GM18907 (cell line): ENCODE data around the gene ARHGEF6.
A peak's percentile ranks its signal among the peaks of the same experiment; 100 is the strongest.
"Not testable (repeated sequence)": the region's sequence is repeated elsewhere in the genome, so short reads cannot be mapped to it uniquely, and the experiment has no call there.

Source experiments
- ATAC-seq: cut with Tn5 transposase; IDR thresholded peaks from one replicate; pipeline ENCODE4 v1.9.1; 2021; ENCODE audit warnings: mild to moderate bottlenecking, moderate library complexity; ENCODE audit not compliant: unreplicated experiment

ARHGEF6 gene

DNA sequence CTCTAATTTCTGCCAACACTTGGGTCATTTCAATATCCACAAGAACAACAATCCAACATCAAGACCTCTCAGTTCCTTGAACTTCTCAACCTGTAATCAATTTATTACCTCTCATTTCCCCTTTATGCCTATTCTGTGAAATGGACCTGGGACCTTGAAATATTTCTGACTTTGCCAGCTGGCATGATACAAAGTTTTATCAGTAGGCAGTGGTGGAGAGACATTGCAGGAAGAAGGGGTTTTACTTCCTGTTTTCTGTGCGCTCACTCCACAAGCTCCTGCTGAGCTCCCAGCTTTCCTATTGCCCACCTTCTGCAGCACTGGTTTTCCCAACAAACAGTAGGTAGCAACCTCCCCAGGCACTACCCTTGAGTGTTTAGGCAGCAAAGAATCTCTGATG is 3.5 kb upstream of the ARHGEF6 start:
- no peak for ATAC-seq

DNA sequence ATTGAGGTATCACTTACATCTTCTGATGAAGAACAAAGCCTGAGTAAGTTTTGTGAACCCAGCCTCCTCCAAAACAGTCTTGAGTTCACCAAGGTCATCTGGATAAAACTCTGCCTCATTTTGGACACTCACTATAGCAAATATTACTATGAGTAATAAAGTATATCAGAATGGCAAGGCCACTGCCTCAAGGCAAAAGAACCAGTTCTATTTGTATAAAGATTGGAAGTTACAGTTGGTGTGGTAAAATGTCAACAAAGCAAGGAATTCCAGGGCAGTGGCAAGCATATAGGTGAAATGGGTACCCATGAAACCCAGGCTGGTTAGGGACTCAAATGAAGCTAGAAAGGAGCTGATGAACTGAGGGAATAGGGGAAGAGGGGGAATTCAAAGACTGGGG is 2.4 kb upstream of the ARHGEF6 start:
- no peak for ATAC-seq

DNA sequence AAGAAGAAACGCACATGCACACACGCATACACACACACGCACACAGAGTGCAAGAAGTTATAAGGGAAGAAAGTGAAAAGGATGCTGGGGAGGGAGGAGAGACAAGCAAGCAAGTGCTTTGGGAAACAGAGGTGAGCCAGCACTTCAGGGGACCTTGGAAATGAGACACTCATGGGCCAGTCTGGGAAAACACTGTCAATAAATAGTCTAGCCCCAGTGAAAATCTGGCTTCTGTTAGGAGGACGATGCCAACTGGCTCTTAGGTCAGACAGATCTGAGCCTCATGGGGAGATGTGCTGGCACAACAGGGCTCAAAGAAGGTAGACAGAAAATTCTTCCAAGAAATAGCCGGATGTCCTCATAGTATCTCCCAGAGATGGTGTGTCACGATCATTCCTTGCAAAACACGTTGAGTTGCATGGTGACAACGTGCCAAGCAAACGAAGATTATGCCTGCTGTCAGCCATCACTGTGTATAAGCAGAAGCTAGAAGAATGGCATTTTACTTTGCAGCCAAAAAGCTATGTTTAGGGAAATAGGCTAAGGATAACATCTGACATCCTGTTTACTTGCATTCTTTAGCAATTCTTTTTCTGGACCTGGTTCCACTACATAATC is 557 bp upstream of the ARHGEF6 start:
- no peak for ATAC-seq

DNA sequence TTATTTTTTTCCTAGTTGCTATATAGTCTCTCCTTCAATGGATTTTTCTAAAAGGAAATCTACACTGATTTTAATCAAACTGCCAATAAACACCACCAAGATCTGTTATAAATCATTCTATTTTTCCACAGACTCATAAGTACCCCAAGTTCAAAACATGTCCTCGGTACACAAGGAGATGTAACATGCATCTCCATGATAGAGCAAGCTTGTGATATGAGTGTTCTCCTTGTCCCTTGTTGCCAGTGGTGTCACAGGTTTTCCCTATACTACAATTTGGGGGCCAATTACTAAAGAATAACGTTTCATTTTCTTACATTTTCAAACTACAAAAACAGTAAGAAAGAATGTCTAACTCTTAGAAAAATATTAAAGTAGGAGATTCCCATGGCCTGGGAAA is 491 bp downstream of the ARHGEF6 start:
- ATAC-seq = no peak

DNA sequence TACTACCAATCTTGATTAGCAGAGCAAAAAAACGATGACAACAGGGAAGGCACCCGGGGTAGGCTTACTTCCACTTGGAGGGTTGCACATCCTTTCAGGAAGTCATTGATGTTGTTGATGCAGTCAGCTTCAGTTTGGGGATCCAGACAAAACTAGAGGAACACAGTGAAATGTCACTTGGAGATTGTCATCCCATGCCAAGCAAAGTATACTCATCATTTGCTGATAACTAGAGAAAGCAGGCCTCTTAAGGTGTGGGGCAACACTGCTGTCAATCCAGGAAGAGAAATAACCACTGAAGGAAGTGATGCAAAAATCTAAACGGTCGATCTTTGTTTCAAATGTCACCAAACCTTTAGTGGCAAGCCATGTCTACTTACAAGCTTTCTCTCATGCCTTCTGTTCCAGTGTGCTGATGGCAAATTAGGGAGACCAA is 1.4 kb downstream of the ARHGEF6 start:
- ATAC-seq = peak; percentile 43

DNA sequence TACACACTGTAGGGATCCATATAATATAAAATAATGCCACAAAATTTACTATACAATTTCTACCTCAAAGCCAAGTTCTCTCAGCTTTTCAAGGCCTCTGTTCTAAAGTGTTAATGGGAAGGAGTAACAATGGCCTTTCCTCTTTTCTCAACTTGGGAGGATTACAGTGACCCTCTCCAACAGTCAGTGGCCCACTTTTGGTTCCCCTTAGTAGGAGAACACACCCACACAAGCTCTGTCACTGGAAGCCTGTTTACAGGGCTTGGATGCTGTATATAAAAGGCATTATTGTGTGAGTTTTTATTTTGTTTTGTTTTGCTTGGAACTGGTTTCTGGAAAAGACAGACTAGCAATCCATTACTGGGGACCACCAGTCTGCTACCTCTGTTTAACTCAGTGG is 1.8 kb downstream of the ARHGEF6 start:
- no peak for ATAC-seq

DNA sequence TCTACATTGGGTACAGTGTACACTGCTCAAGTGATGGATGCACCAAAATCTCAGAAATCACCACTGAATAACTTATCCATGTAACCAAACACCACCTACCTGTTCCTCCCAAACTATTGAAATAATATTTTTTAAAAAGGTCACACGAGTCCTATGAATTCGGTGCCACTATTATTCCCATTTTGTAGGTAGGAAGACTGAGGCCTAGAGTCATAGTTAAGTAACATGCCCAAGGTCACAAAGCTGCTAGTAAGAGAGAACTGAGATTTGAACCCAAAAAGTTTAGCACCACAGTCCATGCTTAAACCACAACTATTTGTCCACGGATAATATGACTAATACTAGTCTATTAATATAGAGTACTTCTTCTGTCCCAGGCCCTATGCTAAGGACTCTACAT is 2.7 kb downstream of the ARHGEF6 start:
- ATAC-seq = no peak

DNA sequence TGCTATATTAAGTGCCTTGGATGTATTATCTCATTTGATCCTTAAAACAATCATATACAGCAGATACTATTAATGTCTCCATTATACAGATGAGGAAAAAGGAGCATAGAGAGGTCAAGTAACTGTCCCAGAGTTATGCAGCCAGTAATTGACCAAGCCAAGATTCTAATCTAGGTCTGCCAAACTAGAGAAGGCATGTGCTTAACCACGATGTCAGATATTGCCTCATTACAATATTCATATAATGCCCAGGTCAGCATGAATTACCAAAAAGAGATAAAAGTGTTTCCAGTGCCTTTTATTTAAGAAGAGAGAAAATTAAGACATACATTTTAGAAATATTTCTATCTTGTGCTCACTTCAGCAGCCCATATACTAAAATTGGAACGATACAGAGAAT is 7.1 kb downstream of the ARHGEF6 start:
- ATAC-seq = no peak

DNA sequence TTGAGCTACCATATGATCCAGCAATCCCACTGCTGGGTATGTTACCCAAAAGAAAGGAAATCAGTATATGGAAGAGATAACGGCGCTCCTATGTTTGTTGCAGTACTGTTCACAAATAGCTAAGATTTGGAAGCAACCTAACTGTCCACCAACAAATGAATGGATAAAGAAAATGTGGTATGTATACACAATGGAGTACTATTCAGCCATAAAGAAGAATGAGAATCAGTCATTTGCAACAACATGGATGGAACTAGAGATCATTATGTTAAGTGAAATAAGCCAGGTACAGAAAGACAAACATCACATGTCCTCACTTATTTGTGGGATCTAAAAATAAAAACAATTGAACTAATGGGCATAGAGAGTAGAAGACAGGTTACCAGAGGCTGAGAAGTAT is 8.9 kb downstream of the ARHGEF6 start:
- not testable (repeated sequence) for ATAC-seq

DNA sequence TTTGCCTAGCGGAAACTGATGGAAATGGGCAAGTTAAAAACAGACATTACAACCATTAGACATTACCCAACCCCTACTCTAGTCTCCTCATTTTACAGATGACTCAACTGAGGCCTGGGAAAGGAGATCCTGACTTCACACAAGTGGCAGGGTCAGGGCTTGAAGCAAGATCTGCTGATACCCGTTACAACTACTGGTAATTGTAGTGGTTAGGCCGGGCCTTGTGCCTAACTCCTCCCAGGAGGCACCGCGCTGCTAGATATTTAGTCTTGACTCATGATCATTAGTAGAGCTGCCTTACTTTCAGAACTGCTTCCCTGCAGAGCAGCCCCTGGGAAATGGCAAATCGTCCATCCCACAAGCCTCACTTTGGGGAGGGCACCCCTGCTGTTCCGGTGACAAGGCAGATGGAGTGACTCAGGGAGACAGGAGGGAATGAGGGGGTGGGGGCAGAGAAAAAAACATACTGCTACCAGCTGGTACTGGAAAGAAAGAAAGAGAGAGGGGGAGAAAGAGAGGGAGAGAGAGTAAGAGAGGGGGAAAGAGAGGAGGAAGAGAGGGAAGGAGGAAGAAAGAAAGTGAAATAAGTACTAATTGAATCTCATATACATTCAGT is 12.2 kb downstream of the ARHGEF6 start:
- peak; percentile 30 for ATAC-seq

DNA sequence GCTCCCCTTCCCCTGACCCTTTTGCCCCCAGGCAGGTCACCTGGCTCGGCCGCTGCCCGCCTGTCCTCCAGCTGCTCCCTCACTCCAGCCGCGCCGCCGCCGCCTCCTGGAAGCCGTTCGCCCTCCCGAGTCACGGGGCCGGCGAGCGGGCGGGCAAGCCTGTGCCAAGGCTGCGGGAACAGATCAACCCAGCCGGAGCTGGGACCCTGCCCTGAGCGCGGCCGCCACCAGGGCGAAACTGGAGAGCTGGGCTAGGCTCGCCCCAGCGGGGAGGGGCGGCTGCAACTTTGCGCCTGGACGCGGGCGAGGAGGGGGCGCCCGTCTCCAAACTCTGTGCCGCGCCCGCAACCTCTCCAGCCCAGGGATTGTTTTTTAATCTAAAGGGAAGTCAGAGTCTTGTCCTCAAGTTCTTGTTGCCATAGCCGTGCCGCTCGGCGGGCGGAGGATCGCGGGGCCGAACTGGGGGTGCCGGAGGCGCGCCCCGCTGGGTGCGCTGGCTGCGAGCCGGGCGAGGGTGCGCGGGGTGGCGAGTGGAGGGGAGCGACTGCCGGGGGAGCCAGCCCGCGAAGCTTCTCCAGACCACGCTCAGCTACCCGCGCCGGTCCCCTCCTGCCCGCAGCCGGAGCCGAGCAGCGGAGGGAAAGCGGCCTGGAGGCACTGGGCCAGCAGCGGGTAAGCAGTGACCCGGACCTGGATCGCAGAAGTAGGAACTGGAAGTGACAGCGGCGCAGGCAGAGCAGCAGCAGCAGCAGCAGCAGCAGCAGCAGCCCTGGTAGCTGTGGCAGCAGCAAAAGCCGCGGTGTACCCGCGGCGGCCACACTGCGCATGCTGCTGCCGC is 13.4 kb downstream of the ARHGEF6 start:
- ATAC-seq = peak; percentile 83

DNA sequence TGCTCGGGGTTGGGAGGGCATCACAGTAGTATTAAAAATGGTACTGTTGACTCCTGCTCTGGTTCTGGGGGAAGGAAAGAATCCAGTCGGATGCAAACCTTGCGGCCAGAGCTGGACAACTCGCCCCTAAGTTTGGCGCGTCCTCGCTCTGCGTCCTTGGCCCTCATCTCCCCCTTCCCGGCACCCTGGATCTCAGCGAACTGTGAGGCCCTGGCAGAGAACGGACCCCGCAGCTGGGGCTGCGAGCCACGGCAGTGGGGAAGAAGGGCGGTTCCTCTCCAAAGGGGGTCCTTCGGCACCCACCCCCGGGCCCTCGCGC is 14.0 kb downstream of the ARHGEF6 start:
- peak; percentile 7 for ATAC-seq

DNA sequence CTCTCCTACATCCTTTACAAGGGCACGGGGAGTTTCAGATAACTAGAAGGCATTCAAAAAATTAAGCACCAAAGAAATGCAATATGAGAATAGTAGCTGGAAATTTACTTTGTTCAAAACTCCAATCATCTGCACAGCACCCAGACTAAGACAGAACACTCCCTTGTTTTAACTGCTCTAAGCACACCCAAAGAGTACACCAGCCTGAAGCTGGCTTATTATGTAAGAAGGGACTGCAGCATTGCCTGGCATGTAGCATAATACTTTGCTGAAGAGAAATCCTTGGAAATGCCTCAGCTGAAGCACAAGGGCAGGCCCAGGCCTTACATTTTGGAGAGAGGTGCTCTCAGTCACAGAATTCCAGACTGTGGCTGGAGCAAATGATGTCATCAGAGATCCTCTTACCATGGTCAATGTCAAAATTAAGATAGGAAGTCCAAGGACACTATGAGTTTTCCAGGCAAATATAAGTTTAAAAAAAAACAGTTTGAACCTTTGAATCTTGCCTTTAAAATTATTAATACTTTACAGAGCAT is 14.8 kb downstream of the ARHGEF6 start:
- ATAC-seq = no peak

DNA sequence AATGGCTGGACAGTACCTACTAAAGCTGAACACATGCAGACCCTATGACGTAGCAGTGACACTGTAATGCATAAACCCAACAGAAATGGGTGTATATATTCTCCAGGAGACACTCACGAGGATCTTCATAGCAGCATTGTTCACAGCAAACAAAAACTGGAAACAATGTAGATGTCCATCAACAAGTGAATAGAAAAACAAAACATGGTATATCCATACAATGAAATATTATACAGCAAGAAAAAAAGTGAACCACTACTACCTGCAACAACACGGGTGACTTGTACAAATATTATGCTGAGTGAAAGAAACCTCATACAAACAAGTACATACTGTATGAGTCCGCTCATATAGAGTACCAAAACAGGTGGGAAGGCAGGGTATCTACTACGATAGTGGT is 16.5 kb downstream of the ARHGEF6 start:
- ATAC-seq = no peak

DNA sequence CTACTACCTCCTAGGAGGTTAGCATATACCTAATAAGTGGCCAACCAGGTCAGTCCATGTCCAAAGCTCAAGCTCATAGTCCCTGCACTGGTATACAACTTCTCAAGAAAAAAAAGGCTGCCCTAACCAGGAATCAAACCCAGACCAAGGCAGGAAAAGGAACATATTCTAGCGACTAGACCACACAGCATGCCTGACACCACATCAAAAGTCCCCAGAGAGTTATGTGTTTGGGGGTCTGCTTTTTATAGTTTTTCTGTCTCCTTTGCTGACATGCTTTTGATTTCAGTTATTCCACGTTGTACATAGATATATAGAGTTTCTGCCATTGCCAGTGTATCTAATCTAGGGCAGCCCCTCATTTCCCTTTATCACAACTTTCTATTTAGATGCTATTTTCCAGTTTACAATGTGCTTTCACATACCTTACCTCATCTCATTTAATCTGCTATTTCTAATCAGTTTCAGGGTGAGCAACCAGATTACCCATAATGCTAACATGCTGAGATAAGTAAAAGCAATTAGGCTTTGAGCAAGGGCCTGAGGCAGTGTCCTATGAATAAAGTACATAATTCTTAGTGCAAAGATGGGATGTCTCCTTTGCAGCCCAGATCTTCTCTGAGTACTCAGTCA is 17.8 kb downstream of the ARHGEF6 start:
- no peak for ATAC-seq

DNA sequence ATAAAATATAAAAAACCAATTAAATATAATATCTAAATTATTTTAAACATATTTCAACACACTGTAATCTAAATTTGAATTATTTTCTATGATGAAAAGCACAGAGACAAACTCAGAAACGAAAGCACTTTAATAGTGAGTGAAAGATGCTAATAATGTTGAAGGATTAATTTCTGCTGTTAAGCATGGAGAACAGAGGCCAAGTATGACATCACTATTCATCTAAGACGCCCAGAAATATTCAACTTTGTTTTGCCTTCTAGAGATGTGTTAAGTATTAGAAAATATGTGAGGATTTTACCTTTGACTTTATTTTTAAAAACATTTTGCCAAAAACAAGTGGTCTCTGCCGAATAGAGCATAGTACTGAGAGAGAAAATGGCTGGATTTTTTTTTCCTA is 19.3 kb downstream of the ARHGEF6 start:
- ATAC-seq = no peak

DNA sequence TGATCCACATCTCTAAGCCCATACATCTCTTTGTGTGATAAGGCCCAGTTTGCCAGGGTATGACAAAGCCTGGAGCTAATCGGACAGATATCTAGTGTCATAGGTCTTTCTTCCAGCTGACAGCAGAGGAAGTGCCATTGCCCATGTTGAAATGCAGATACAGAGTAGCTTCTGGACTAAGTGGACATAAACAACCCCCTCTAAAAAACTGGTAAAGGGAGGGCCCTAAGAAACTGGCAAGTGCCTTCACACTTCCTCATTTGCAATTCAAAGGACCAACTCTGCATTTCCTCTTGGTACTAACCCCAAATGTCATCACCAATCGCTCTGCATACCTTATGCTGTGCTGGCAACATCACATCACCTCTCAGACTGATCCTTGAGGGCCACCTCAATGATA is 20.8 kb downstream of the ARHGEF6 start:
- peak; percentile 87 for ATAC-seq

DNA sequence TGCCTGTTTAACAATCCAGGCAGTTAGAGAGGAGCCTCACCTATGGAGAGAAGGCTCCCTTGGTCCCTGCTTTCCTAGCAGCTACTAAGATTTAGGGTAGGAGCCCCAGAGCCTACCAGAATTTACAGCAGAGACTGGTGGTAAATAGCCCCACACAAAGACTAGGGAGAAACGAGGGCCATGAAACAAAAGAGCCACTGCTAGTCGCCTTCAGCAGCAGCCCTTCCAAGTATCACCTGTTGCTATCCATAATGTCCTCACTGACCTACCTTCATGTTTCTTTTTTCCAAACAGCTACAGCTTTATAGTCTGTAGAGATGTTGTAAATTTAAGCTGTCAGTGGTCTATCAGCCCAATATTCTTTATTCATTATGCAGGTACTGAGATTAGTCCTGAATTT is 25.3 kb downstream of the ARHGEF6 start:
- no peak for ATAC-seq

DNA sequence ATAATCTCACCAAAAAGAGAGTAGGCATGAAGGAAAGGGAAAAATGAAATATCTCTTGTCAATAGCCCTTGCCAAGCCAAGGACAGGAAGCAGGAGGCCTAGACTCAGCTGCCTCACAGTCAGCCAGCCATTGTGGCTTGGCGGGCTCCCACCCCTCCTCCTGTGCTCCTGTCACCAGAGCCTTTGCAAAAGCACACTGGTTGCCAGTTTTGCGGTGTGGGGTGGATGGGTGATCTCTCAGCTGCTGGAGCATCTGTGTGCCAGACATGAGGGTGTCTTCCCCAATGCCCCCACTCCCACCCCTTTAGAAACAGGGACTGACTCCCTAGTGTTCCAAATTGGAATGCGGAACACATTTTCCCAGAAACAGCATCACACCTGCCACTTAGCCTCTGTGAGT is 26.1 kb downstream of the ARHGEF6 start:
- ATAC-seq = no peak

DNA sequence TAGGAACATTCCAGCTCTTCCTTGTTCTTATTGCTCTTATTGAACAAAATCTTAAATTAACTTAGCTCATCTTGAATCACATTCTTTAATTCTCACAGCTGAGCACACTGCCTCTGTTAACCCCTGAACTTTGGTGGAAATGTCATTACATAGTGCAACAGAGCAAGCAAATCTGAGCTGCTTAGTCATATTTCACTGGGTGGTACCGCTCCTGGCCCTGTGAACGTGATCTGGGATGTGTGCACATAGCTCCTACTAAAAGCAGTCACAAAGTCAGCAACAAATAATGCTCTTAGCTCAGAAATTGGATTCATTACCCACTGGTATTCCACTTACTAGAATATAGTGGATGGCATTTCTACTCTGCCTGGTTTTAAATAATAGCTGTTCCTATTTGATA is 27.9 kb downstream of the ARHGEF6 start:
- ATAC-seq = no peak

DNA sequence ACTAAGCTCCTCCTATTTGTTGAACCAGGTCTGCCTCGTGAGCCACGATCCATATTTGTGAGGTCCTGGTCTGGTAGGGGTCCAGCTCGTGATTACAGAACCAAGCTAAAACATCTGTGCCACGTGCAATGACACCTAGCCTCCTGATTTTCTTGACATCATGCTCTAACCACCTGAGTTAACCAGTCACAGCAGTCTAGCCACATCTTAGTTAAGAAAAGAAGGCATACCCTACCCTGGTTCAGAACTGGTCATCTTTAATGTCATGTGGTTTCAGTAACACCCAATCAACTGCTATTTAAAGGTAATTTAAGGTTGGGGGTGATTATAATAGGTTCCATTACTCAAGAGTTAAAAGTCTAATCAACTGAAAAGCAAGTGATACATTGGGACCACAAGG is 28.4 kb downstream of the ARHGEF6 start:
- ATAC-seq = no peak

DNA sequence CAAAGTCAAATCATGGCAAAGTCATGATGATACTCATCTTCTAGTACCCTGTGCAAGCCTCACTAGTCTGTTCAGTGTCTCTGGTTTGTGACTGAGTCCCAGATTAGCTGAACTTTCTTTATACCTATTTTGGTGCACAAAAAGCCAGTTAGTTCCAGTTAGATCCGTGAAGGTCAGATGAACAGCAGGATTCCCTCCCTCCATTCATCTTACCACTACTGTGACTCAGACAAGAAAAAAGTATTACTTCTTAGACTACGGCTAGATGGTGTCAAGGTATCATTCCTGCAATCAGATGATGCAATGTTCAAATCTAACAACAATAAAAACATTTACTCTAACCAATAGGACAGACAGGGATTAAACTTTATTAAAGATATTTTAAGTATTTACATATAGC is 30.4 kb downstream of the ARHGEF6 start:
- ATAC-seq = no peak
